HG03280 (cell line): ENCODE measurements around the gene FGF21.
"Not testable (repeated sequence)": the region's sequence is repeated elsewhere in the genome, so short reads cannot be mapped to it uniquely, and the experiment has no call there.

Experiments
- ATAC-seq: cut with Tn5 transposase; IDR thresholded peaks from one replicate; pipeline ENCODE4 v1.9.1; 2021; ENCODE audit warnings: mild to moderate bottlenecking, moderate library complexity; ENCODE audit not compliant: unreplicated experiment

The FGF21 gene

DNA sequence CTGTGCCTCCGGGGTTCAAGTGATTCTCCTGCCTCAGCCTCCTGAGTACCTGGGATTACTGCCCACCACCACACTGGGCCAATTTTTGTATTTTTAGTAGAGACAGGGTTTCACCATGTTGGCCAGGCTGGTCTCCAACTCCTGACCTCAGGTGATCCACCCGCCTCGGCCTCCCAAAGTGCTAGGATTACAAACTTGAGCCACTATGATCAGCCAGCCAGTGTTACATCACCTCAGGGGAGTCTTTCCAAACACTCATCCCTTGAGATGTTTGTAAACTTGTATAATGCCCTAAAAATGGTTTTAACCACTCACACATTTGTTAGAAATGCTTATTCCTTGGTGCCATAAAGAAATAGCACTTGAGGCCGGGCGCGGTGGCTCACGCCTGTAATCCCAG lies 31.1 kb downstream of the FGF21 start:
- ATAC-seq = not testable (repeated sequence)

- ATAC-seq = not testable (repeated sequence)
These were observed 32.0 kb downstream of the FGF21 start for GRCh38 chr19:48787331-48787730.

DNA sequence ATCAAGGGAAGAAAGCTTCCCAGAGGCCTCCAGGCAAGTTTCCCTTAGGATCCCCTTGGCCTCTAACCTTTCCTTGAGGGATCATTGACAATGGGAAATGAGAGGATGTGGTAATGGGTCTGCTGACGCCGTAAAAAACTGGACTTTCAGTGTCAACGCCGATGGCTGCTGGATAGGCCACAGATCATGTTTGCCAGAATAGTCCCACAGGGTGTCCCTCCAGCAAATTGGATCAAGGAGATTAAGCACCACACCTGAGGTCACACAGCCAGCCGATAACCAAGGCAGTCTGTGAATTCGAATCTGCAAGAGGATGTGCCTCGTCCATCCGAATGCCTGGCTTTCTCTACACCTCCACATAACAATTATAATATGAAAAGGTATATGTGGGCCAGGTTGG lies 37.9 kb downstream of the FGF21 start:
- ATAC-seq = no peak

GRCh38 chr19:48794291-48794690 lies 39.0 kb downstream of the FGF21 start:
- ATAC-seq = no peak

GRCh38 chr19:48795055-48795684 lies 39.8 kb downstream of the FGF21 start:
- peak; percentile 85 for ATAC-seq

DNA sequence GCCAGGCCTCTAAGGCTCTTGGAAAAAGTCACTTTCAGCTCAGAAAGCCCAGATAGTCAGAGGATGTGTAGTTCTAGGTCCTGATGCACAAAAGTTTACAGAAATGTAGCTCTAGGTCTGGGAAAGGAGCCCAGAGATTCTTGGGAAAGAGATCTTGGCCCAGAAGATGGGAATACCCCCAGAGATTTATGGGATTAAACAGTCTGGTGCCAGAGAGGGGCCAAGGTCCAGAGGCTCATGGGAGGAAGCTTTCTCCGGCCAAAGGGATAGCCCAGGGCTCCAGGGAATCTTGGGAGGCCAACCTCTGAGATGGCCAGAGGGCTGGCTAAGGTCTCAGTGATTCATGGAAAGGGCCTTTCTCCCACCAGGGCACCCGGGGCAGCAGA lies 40.4 kb downstream of the FGF21 start:
- ATAC-seq = no peak

DNA sequence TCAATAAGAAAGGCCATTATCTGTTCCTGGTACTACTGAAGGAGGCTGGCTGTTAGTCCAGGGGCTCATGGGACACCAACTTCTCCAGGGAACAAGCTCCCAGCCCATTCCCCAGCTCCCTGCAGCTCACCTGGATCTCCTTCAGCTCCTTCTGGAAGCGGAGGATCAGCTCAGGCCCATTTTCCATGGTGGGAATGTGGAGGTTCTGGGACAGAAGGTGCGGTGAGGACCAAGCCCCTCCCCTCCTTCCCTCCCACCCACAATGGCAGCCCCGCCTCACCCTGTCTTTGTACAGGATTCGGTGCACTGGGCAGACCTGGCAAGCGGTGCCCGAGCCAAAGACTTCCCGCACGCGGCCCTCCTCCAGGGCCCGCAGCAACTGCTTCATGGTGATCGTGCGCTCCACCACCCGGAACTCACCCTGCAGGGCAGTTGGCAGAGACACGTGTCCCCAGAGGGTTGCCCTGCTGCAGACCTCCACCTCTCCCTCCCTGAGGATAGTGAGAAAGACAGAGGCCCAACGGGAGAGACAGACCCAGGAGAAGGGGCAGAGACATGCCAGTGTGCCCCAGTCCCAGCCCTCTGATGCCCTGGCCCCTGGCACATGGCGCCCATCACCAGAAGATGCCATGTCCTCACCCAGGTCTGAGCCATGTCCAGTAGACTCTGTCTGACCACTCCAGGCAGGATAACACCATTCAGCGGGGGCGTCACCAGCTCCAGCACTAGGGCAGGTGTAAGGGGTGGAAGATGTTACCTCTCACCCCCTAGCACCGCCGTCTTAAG lies 41.2 kb downstream of the FGF21 start:
- no peak for ATAC-seq

DNA sequence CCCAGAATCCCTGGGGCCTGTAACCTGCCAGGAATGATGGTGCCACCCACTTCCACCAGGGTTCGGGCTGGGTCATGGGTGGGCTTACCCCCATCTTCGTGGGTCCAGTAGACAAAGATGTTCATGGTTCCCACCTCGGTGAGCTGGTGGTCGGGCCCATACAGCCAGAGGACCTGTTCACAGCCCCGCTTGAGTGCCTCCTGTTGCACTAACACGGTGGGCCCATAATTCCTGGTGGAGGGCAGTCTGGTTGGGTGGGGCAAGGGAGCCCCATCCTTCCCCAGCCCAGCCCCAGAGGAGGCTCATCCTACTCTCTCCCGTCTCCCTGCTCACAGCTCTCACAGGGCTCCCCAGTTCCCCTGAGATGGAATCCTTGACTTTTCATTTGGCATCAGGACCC lies 41.8 kb downstream of the FGF21 start:
- no peak for ATAC-seq

DNA sequence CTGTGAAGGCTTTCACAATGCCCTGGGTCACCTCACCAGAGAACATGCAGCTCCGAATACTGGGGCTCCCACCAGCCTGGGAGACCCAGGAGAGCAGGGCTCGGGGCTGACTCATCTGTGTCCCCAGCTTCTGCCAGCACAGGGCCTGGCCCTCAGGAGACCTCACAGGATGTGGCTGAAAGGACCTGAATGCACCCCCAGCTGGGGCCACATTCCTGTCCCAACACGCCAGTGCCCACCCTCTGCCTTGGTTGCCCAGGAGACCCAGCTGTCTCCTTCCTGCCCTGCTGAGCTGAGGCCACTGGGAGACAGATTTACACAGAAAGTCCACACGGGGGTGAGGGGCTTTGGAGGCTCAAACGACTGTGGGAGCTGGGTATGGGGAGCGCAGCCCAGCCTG lies 43.6 kb downstream of the FGF21 start:
- no peak for ATAC-seq

- ATAC-seq = no peak
These were observed 44.3 kb downstream of the FGF21 start for GRCh38 chr19:48799358-48800300.

DNA sequence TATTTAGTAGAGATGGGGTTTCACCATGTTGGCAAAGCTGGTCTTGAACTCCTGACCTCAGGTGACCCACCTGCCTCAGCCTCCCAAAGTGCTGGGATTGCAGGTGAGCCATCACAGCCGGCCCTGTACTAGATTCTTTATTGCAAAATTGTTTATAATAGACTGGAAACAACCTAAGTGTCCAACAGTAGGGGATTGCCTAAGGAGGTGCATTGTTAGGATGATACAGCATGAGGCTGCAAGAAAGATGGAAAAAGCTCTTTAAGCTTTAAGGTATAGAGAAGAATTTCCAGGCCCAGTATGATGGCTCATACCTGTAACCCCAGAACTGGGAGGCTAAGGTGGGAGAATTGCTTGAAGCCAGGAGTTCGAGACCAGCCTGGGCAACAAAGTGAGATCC lies 47.3 kb downstream of the FGF21 start:
- ATAC-seq = no peak

- ATAC-seq = no peak
These were observed 49.2 kb downstream of the FGF21 start for GRCh38 chr19:48804496-48804895.

DNA sequence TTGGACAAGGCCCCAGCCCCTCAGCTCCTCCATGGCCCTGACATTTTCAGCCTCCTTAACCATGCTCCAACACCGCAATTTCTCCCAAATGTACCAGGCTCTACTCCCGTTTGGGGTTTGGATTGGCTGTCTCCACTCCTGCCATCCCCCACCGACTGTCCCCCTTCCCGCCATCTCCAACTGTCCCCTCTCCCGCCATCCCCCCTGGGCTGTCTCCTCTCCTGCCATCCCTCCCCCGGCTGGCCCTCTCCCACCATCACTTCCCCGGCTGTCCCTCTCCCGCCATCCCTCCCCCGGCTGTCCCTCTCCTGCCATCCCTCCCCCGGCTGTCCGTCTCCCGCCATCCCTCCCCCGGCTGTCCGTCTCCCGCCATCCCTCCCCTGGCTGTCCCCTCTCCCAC lies 50.1 kb downstream of the FGF21 start:
- ATAC-seq = no peak

DNA sequence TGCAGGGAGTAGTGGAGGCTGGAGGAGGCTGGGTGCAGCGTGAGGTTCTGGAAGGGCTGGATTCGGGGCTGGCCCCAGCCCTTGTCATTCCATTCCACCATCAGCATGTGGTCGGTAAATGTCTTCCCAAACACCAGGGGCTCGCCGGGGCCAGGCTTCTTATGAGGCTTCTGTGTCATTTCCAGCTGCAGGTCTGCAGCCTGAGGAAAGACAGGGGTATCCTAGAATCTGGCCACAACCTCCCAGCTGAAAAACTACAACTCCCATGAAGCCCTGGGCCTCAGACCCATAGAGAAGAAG lies 51.1 kb downstream of the FGF21 start:
- ATAC-seq = no peak

- no peak for ATAC-seq
These were observed 51.7 kb downstream of the FGF21 start for GRCh38 chr19:48806818-48807589.

GRCh38 chr19:48807590-48808308 lies 52.4 kb downstream of the FGF21 start:
- no peak for ATAC-seq
